Esophagus squamous epithelium (tissue), 4 donors: ENCODE measurements around the gene PDZD7.

Experiments used
- POLR2A ChIP-seq, 4 donors: fragments of 450-650 bp; IDR thresholded peaks; one replicate each; pipeline ENCODE4 v1.6.1; 2017; ENCODE audit warnings: antibody characterized with exemption in 4 of 4, mild to moderate bottlenecking in 4 of 4, moderate library complexity in 3 of 4
- TF ChIP-seq, protein P1 (sequence below), 6 experiments: fragments of 450-650 bp in 4 of 6; fragments of 200-600 bp in 2 of 6; sonication (generic) in 2 of 6; IDR thresholded peaks; one replicate each; pipeline ENCODE4 v1.5.1; 2016 to 2019; ENCODE audit warnings: antibody characterized with exemption in 6 of 6, mild to moderate bottlenecking in 4 of 6, moderate library complexity in 4 of 6

DNA sequence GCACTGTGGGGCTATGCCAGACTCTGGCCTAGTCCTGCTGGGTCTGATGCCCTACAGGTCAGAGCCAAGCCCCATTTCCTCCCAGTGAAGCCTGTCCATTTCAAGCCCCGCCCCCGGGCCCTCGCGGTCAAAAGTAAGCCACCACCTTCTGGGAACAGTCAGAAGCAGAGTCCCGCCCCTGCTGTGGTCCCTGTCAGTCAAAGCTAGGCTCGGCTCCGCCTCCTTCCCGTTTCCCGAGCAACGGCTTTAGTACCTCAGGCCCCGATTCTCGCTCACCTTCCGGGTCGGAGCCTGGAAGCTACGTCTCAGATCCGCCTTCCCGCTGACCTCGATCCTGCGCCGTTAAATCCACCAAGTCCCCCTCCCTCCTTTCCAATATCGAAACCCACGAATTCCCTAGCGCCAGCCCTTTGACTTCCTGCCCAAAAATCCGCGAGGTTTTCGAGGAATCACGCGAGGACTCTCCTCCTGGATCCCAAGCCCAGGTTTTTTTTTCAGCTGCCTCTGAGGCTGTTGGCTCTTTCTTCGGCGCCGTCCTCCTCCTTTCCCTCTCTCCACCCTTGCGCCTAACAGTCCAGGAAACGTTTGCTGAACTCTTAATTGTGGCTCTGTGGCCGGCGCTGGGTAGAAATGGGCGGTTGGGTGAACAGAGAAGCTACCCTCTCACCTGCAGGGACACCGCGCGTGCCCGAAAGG is 11.9 kb upstream of the PDZD7 start:
- TF ChIP-seq, protein P1, sequence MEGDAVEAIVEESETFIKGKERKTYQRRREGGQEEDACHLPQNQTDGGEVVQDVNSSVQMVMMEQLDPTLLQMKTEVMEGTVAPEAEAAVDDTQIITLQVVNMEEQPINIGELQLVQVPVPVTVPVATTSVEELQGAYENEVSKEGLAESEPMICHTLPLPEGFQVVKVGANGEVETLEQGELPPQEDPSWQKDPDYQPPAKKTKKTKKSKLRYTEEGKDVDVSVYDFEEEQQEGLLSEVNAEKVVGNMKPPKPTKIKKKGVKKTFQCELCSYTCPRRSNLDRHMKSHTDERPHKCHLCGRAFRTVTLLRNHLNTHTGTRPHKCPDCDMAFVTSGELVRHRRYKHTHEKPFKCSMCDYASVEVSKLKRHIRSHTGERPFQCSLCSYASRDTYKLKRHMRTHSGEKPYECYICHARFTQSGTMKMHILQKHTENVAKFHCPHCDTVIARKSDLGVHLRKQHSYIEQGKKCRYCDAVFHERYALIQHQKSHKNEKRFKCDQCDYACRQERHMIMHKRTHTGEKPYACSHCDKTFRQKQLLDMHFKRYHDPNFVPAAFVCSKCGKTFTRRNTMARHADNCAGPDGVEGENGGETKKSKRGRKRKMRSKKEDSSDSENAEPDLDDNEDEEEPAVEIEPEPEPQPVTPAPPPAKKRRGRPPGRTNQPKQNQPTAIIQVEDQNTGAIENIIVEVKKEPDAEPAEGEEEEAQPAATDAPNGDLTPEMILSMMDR (IDR thresholded peaks at IDR 0.05): peak in 1 of 6 experiments; percentile 5
- no peak for TF ChIP-seq POLR2A (IDR thresholded peaks at IDR 0.05)
